Breast epithelium (tissue), 3 donors: ENCODE measurements around the gene DGKB.

Experiments used
- POLR2A ChIP-seq: fragments of 450-650 bp; IDR thresholded peaks from one replicate; pipeline ENCODE4 v1.6.1; 2016; ENCODE audit warnings: antibody characterized with exemption, mild to moderate bottlenecking, moderate library complexity
- POLR2AphosphoS5 ChIP-seq, 3 donors: sonication (generic); formaldehyde crosslinking; IDR thresholded peaks; one replicate each; pipeline ENCODE4 v1.6.1; 2017; ENCODE audit warnings: antibody characterized with exemption in 3 of 3
- TF ChIP-seq, protein P1 (sequence below), 3 donors: fragments of 450-650 bp; IDR thresholded peaks; one replicate each; pipeline ENCODE4 v1.5.1; 2016 to 2017; ENCODE audit warnings: antibody characterized with exemption in 3 of 3, mild to moderate bottlenecking in 3 of 3, moderate library complexity in 3 of 3

GRCh38 chr7:14271441-14271840 is 631.1 kb downstream of the DGKB start:
- TF ChIP-seq POLR2AphosphoS5 (IDR thresholded peaks at IDR 0.05) (no peak), POLR2A (no peak)
- TF ChIP-seq, protein P1, sequence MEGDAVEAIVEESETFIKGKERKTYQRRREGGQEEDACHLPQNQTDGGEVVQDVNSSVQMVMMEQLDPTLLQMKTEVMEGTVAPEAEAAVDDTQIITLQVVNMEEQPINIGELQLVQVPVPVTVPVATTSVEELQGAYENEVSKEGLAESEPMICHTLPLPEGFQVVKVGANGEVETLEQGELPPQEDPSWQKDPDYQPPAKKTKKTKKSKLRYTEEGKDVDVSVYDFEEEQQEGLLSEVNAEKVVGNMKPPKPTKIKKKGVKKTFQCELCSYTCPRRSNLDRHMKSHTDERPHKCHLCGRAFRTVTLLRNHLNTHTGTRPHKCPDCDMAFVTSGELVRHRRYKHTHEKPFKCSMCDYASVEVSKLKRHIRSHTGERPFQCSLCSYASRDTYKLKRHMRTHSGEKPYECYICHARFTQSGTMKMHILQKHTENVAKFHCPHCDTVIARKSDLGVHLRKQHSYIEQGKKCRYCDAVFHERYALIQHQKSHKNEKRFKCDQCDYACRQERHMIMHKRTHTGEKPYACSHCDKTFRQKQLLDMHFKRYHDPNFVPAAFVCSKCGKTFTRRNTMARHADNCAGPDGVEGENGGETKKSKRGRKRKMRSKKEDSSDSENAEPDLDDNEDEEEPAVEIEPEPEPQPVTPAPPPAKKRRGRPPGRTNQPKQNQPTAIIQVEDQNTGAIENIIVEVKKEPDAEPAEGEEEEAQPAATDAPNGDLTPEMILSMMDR (IDR thresholded peaks at IDR 0.05), result no peak
